22Rv1 (cell line): ENCODE data around the gene MPZL1.

Experiments
- ZFX ChIP-seq: fragments of 450-650 bp; IDR thresholded peaks from 2 replicates; pipeline ENCODE4 v1.6.1; 2017; ENCODE audit warnings: antibody characterized with exemption, borderline replicate concordance
- TF ChIP-seq, protein P1 (sequence below): fragments of 450-650 bp; IDR thresholded peaks from 2 replicates; pipeline ENCODE4 v1.5.1; 2017; ENCODE audit warnings: mild to moderate bottlenecking

- TF ChIP-seq, protein P1, sequence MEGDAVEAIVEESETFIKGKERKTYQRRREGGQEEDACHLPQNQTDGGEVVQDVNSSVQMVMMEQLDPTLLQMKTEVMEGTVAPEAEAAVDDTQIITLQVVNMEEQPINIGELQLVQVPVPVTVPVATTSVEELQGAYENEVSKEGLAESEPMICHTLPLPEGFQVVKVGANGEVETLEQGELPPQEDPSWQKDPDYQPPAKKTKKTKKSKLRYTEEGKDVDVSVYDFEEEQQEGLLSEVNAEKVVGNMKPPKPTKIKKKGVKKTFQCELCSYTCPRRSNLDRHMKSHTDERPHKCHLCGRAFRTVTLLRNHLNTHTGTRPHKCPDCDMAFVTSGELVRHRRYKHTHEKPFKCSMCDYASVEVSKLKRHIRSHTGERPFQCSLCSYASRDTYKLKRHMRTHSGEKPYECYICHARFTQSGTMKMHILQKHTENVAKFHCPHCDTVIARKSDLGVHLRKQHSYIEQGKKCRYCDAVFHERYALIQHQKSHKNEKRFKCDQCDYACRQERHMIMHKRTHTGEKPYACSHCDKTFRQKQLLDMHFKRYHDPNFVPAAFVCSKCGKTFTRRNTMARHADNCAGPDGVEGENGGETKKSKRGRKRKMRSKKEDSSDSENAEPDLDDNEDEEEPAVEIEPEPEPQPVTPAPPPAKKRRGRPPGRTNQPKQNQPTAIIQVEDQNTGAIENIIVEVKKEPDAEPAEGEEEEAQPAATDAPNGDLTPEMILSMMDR = no peak
- TF ChIP-seq ZFX = no peak
These were observed 72.3 kb downstream of the MPZL1 start for GRCh38 chr1:167794043-167794442.
